Anterior cingulate cortex (tissue), 58 donors: Measurements from ENCODE around the gene SMG1.
"Not testable (repeated sequence)": the region's sequence is repeated elsewhere in the genome, so short reads cannot be mapped to it uniquely, and the experiment has no call there.

Experiments
- DNase-seq, 58 donors: peaks; one replicate each; lab custom pipeline; 2025; lab: John Stamatoyannopoulos, UW

SMG1 gene

DNA sequence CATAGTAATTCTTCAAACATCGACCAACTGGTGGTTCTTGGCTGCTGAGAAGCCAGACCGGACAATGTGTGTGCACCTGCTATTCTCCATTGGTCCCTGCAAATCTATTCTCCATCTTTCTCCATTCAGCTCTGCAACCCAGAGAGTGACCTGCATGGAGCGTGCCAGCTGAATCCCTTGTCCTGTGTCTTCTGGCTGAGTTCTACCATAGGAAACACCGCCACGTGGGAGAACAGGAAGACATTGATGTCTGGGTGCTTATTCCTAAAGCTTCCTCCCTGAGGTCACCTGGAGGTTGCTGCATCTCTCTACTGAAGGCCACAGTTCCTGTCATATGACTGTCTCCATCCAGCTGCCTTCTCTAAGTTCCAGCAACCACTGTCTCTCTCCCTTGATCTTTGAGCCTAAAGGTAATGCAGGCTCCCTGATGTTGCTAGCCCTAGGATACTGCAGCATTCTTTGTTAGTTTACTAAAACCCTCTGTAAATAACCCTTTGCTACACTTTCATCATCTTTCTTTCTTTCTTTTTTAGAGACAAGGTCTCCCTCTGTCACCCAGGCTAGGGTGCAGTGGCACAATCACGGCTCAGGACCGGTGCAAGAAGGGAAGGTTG lies 10.6 kb upstream of the SMG1 start:
- DNase-seq = no peak

DNA sequence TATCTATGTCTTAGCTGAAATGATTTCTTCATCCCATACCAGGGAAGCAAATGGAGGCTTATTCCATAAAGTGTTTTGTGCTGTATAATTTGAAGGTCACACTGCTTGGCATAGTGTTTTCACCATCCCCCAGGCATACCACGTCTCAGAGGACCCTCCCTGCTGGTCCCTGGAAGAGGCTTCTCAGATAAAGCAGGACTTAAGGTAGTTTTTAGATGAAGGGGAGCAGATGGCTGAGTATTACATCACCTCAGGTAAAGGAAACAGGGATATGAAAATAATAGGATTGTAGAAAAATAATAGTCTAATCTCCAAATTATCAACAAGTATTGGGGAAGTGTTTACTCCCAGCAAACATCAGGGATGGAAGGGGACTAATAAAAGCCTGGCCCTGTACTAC lies 7.3 kb upstream of the SMG1 start:
- no peak for DNase-seq

DNA sequence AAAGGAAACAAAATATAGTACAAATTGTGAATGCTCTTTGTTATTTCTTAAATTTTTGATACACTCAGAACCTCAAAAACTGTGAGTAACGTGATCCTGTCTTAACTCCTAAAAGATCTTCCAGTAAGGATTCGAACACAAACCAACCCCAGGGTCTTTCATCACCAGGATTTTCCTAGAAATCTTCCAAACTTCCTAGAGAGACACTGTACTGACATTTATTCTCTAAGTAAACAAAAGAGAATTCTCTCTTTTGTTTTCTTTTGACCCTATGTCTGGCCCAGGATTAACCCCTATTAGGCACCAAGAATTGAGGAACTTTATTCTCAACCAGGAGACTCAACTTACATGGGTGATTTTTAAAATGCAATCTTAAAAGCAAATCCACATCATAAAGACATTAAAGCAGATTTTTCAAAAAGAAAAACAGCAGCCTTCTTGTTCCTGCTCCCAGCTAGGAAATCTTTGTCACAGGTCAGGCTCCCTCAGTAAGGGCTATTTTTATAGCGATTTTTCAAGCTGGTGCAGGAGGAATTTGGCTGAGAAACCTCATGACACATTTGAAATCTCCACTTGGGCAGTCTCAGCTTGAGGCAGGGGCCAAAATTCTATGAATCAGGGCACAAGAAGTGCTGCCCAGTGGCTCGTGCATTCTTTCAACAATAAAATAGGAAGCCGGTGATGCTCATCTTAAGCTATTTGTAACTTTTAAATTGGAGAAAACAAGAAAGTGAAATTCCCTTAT lies 6.2 kb upstream of the SMG1 start:
- peak in 4 of 58 donors; percentile 0 to 33 (median 6) for DNase-seq

DNA sequence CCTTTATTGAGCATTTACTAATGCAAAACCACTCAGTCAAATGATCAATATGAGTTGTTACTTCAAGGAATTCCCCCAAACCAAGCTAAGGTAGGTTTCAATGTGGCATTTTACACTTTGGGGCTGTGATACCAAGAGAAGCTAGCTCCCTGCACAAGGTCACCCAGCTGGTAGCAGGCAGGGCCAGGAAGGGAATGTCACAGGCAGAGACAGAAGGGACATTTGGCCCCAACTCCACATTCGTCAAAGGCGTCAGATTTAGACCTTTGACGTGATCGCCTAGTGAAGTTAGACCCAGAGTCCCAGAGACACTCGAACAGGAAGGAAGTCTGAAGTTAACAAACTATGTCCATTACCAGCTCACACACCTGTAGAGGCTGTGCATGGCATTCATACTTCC lies 5.5 kb upstream of the SMG1 start:
- no peak for DNase-seq

DNA sequence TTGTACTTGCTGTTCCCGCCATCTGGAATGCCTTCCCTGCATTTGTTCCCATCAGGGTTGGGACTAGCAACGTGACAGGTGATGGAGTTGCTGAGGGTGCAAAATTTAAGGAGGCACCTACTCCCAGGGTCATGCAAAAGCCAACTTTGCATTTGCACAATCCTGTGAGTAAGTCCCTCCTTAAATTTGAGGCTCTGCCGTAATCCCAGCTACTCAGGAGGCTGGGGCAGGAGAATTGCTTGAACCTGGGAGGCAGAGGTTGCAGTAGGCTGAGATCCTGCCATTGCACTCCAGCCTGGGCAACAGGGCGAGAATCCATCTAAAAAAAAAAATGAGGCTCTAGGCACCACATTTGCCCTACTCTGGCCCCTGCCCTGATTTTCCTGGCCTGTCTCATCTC lies 3.9 kb upstream of the SMG1 start:
- DNase-seq = not testable (repeated sequence)

DNA sequence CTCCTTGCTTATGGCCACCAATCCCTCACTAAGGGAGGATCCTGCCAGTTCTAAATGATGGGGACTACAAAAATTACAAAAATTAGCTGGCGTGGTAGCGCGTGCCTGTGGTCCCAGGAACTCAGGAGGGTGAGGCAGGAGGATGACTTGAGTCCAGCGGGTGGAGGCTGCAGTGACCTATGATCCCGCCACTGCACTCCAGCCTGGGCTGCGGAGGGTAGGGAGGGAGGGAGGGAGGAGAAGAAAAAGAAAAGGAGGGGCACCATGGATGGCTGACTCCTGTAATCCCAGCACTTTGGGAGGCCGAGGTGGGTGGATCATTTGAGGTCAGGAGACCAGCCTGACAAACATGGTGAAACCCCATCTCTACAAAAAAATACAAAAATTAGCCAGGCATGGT lies 1.9 kb upstream of the SMG1 start:
- DNase-seq = not testable (repeated sequence)

DNA sequence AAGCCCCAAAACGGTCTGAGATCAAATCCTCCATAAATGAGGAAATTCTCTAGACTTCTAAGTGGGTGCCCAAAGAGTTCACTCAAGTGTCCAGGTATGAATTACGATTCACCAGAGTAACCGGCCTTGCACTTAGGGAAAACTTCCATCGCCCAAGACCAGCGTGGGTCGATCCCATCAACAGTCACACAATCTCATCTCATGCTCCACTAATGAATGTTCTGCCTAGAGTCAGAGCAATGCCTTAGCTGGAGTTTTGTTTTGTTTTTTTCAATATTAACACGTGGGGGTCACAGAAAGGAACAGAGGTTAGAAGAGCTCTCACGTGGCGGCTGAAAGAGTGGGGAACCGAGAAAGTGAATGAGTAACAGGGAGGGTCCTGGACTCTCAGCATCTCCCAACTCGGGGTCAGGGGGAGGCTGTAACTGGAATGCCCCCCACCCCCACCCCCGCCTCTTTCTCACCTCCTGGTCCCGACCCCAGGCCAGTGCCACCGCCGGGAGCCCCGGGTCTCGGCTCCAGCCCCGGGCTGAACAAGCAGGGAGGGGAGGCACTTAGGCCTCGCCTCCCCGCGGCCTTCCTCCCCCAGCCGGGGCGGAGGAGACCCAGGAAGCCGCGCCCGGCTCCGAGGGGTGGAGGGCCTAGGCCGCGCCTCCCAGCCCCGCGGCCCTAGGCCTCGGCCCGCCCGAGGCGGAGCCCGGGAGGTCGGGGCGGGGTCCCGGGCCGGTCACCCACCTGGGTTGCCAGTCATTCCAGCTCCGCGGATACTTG lies 808 bp downstream of the SMG1 start:
- DNase-seq = peak in 5 of 58 donors; percentile 3 to 19 (median 8)

DNA sequence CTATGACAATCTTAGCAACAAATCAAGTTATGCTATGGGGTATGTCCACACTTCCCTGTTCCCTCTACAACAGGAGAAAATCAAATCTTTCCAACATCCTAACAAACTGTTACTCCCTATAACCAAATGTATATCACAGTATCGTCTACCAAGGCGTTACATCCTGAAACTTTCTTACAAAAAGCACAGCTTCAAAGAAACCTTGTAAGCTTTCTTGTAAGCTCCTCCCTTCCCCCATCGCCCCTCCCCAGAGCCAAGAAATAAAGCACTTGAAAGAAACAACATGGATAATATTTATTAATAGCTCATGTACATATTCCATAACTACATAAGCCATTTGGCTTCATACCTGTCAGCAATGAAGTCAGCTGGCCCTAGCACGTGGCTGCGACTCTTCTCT lies 2.3 kb downstream of the SMG1 start:
- not testable (repeated sequence) for DNase-seq

DNA sequence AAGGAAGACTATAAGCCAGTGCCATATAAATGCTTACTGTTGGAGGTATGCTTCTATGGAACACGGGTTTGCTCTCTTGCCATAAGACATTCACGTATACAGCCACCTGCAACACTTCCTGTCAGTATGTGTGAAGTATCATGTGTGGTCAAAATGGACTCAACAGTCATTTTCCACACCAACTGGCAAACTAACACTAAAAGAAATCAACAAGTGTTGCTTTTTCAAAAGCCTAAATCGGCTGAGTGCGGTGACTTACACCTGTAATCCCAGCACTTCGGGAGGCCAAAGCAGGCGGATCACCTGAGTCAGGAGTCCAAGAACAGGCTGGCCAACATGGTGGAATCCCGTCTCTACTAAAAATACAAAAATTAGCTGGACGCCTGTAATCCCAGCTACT lies 3.1 kb downstream of the SMG1 start:
- DNase-seq = not testable (repeated sequence)

DNA sequence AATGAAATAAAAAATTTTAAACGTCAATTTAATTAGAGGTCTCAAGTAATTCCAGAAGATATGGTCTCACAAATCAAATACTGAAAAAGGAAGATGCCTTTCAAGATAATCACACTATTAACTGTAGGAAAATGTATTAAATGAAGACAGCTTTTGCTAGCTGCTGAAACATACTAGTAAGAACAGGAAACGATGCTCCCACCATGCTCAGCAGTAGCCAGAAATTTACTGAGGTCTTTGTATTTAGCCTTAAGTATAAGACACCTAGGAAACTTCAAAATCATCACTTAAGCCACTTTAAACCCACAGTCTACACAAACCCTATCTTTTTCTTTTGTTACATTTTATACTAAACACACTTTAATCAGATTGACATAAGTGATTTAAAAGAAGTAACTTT lies 16.6 kb downstream of the SMG1 start:
- DNase-seq = not testable (repeated sequence)

DNA sequence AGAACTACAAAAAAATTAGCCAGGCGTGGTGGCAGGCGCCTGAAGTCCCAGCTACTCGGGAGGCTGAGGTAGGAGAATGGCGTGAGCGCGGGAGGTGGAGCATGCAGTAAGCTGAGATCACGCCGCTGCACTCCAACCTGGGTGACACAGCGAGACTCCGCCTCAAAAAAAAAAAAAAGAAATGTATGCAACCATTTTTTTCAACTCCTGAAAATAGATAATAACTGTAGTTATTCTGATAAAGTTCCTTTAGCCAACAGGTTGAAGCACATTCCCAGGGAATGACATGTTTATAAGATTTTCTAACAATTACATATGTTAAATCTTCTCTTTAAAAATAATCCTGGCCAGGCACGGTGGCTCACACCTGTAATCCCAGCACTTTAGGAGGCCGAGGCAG lies 17.5 kb downstream of the SMG1 start:
- DNase-seq = not testable (repeated sequence)

DNA sequence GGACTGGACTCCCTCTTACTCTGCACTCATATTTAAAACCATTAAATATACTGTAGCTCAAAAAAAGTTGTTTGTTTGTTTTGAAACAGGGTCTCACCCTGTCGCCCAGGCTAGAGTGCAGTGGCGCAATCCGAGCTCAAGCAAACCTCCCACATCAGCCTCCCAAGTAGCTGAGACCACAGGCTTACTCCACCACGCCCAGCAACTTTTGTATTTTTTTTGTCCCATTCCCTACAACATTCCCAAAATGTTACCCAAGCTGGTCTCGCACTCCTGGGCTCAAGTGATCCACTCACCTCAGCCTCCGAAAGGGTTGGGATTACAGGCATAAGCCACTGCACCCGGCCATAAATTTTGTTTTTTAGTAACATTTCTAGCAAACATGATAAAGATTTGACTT lies 23.4 kb downstream of the SMG1 start:
- not testable (repeated sequence) for DNase-seq

DNA sequence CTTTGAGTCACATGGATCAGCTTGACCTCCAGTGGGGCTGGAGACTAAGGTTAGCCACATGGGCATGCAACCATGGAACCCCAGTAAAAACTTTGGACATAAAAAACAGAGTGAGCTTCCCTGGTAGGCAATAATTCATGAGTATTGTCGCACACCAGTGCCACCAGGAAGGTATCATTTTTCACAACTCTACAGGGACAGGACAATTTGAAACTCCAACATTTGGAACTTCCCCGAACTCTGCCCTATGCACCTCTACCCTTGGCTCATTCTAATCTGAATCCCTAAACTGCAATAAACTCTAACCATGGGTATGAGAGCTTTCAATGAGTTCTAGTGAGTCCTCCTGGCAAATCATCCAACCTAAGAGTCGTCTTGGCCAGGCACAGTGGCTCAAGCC lies 24.2 kb downstream of the SMG1 start:
- not testable (repeated sequence) for DNase-seq

DNA sequence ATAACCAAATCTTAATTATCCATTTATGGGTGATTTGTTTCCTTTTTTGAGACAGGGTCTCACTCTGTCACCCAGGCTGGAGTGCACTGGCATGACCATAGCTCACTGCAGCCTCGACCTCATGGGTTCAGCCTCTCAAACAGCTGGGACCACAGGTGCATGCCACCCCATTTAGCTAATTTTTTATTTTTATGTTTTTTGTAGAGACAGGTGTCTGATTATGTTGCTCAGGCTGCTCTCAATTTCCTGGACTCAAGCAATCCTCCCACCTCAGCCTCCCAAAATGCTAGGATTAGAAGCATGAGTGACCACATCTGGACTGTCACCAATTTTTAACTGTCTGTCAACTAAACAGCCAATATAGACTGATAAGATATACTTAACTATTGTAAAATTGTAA lies 25.0 kb downstream of the SMG1 start:
- DNase-seq = not testable (repeated sequence)

DNA sequence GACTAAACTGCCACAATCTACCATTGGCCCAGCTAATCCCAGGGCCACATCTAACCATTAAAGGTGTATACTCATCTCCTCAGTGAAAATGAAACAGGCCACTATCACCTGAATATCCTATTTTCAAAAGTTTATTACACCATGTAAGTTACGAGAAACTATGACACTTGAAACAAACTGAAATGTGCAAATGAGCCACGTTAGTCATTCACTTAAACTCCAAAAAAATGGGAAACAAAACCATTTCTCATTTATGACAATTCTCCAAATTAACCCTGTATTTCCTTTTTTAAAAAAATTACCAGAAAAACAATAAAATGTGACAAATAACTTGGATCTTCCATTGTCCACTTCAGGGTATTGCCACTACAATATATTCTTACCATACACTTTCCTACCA lies 41.8 kb downstream of the SMG1 start:
- DNase-seq = not testable (repeated sequence)

DNA sequence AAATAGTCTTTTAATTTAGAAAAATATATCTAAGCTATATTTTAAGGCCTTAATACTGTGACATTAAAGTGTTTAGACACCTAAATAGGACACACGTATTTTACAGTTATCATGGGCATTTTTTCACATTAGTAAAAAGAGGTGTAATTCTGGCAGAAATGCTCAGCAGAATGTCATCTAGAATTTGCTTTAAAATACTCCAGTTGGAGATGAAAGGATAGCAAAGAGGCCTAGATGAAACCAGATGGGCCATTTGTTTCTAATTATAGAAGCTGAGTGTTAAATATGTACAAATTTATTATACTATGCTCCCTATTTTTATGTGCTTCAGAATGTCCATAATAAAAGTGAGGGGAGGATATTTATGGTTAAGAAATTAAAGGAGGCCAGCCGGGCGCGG lies 48.5 kb downstream of the SMG1 start:
- not testable (repeated sequence) for DNase-seq

DNA sequence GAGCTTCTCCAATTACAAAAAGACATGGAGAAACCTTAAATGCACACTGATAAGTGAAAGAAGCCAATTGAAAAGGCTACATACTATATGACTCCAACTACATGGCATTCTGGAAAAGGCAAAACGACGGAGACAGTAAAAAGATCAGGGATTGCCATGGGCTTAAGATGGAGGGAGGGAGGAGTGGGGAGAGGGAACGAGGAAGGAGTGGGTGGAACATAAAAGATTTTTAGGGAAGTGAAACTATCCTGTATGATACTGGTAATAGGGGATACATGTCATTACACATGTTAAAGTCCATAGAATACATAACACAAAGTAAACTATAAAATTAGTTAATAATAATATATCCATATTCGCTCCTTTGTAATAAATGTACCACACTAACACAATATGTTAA lies 48.9 kb downstream of the SMG1 start:
- DNase-seq = not testable (repeated sequence)

DNA sequence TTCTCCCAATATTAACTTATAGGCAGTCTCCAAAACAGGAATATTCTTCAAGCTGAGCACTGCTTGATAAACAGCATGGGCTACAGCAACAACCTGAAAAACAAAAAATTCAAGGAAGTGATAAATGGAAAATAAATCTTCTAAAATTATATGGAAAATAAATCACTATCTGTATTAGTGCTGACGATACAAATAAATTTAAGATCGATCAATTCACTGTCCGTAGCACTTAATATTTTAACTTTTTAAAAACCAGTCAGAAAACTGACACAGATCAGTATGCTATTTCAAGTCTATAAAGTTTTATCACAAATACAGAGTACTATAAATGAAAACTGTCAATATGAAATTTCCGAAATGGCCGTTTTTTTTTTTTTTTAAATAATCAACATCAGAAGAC lies 49.9 kb downstream of the SMG1 start:
- not testable (repeated sequence) for DNase-seq

DNA sequence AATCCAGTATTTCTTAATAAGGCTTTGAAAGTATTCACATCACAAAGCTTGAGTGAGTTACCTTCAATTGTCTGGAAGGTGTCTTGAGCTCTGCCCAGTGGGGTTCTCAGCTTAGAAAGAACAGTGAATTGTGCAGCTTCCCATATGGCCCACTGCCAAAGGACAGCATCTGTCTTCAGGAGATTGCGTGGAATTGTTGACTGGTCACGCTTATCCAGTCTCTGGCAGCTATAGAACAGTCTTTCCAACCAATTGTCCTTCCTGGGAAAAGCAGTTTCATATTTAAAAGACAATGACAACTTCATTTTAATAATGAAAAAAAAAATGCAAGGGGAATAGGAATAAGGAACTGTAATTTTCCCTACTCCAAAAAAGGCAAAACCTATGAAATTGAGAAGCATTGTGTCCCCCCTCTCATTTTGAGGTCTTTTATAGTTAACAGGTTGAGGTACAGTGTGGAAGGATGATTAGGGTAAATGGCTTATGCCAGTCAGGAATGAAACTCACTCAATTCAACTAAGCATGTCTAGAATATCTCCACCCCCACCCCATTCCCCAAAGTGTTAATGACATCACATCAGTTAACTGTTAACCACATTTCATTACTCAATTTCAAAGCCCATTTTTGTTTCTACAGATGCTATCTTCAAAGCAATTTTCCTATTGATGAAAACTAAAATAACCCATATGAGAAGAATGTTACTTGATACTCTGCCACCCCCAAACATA lies 57.0 kb downstream of the SMG1 start:
- peak in 1 of 58 donors; percentile 7 for DNase-seq

DNA sequence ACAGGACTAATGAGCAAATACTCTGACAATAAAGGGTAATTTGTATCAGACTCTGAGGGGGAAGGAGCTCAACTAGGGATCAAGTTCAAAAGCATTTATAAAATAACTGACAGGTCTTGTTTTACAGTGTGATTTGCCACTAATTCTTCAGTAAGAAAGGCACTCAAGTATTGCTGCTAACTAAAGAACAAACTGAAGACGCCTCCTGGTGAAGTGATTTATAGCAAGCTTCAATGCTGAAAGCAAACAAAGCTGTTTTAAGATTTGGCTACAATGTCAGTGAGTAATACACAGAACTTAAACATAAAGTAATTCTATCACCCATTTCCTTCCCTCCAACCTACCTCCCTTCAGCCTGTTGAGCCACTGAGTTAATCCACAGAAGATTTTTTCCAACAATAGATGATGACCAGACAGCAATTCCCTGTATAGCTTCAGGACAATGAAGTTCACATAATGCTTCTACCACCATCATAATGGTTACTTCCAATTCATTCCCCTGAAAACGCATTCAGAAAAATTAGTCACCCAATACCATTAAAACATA lies 59.9 kb downstream of the SMG1 start:
- DNase-seq = not testable (repeated sequence)
